GM19372 (cell line): ENCODE data around the gene PMIS2.

Experiments
- ATAC-seq: cut with Tn5 transposase; IDR thresholded peaks from one replicate; pipeline ENCODE4 v1.9.1; 2021; ENCODE audit warnings: mild to moderate bottlenecking, low read depth, moderate library complexity; ENCODE audit not compliant: unreplicated experiment

PMIS2 gene

DNA sequence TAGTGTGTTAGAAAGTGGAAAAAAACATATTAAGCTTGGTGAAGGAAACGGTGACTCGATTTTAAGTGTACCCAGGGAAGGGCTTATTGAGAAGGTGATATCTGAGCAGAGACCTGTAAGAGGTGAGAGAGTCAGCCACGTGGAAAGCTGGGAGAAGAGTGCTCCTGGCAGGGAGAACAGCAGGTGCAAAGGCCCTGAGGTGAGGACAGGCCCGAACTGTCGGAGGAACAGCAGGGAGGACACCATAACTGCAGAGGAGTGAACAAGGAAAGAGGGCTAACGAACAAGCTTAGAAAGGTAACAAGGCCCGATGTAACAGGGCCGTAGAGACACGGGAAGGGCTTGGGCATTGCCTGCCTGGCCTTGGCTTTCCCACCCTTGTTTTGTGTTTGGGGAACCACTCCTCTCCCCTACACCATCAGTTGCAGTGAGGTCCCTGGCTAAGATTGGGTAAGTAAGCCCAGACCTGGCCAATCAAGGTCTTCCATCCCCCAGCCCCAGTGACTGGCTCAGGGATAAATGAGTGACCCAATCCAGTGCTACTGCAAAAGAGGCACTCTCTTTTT, 29.9 kb upstream of the PMIS2 start:
- no peak for ATAC-seq

- no peak for ATAC-seq
Measured at GRCh38 chr19:35556846-35557538, 29.0 kb upstream of the PMIS2 start.

DNA sequence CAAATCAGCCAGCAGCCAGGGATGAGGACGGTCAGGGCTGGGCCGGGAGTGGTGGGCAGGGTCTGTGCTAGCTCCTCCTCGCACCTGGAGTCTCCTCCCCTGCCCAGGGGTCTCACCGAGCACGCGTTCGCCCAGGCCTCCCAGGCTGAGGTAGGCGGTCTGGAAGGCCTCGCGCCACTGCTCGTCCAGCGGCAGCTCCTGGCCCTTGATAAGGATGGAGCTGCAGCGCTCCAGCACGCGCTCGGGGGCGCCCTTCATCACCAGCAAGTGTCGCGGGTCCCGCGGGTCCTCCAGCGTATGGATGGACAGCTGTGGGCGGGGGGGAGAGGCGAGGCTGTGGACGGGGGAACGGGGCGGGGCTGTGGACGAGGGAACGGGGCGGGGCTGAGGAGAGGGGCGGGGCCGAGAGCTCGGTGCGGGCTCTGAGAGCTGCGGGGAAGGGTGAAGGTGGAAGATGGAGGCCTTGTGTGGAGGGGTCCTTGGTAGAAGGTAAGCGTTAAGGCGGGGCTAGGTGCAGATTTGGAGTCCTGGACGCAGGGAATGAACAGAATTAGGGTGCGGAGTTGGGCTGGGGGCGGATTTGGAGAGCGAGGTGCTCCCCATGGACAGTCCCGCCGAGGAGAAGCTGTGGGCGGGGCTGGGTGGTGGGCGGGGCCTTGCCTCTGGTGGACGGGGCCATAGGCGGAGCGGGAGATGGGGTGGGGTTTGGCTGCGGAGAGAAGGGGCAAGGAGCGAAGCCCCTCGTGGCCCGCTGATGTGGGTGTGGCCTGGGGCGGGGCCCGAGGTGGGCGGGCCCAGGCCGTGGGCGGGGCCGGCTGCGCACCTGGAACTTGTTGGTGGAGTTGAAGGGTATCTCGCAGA, 28.2 kb upstream of the PMIS2 start:
- ATAC-seq: no peak

- ATAC-seq: no peak
Measured at GRCh38 chr19:35558400-35559280, 27.3 kb upstream of the PMIS2 start.

GRCh38 chr19:35559281-35559659, 26.7 kb upstream of the PMIS2 start:
- no peak for ATAC-seq

GRCh38 chr19:35559781-35560180, 26.2 kb upstream of the PMIS2 start:
- no peak for ATAC-seq

- ATAC-seq: no peak
Measured at GRCh38 chr19:35560271-35560670, 25.7 kb upstream of the PMIS2 start.

DNA sequence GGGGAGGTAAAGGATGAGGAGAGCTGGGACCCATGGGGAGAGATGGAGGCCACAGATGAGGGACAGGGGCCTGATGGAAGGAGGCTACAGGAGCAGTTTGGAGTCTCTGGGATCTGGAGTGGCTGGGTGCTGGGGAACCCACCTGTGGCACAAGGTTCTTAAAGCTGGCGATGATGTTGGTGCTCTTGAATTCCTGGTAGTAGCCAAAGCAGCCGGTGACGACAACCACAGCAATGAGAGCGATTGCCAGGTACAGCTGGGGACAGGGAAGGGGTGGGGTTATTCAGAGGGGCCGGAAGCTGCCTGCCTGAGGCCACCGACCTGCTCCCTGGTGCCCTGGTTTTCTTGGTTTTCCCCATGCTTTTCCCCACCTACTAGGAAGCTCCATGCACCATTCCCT, 25.3 kb upstream of the PMIS2 start:
- no peak for ATAC-seq

- ATAC-seq: no peak
Measured at GRCh38 chr19:35561436-35561835, 24.5 kb upstream of the PMIS2 start.

- no peak for ATAC-seq
Measured at GRCh38 chr19:35562336-35562735, 23.6 kb upstream of the PMIS2 start.

- ATAC-seq: no peak
Measured at GRCh38 chr19:35562776-35563175, 23.2 kb upstream of the PMIS2 start.

GRCh38 chr19:35563207-35563829, 22.7 kb upstream of the PMIS2 start, which contains the start of gene ATP4A:
TSS of gene ATP4A (minus strand) at chr19:35563658. CDS start at chr19:35563629, 29 bp downstream.
- no peak for ATAC-seq

GRCh38 chr19:35565016-35565856, 20.7 kb upstream of the PMIS2 start:
- no peak for ATAC-seq

GRCh38 chr19:35566738-35567137, 19.2 kb upstream of the PMIS2 start:
- no peak for ATAC-seq

DNA sequence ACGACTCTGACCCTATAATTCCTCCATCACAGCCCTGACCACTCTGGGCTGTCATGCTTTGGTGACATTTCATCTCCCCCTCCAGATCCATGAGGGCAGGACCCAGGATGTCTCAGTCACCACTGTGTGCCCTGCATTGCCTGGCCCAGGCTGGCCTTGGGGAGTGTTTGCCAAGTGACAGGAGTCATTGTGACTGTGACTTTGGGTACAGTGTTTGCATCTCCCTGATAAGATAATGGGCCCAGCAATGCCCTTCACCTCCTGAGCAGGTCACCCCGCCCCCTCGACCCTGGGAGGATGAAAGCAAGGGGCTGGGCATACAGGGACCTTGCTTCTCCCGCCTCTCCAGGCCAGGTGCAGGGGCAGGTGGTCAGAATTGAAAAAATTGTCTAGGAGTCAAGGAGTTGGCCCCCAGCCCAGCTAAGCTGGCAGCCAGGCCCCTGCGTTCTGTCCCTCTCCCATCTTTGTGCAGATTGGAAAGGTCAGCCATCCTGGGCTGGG, 16.6 kb upstream of the PMIS2 start:
- ATAC-seq: no peak

- ATAC-seq: no peak
Measured at GRCh38 chr19:35571406-35571965, 14.5 kb upstream of the PMIS2 start.

DNA sequence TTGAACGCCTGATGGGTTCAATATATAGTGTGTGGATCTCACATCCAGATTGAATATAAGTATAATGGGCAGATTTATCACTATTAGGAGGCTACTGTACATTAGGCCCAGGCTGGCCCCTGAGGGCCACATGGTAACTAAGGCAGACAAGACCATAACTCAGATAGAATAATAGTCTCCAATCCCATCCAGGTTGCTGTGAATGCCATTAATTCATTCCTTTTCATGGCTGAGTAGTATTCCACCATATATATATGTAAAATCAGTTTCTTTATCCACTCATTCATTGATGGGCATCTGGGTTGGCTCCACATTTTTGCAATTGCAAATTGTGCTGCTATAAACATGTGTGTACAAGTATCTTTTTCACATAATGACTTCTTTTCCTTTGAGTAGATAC, 8.1 kb upstream of the PMIS2 start:
- no peak for ATAC-seq

DNA sequence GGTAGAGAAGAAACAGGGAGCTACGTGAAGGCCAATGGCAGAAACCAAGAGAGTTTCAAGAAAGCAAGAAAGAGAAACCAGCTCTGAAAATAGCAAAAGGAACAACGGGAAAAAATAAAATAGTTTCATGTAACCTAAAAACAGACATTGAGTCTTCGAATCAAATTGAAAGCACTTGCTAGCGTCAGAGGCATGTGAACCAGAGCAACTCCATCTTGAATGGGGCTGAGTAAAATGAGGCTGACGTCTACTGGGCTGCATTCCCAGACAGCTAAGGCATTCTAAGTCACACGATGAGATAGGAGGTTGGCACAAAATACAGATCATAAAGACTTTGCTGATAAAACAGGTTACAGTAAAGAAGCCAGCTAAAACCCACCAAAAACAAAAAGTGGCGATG, 7.3 kb upstream of the PMIS2 start:
- ATAC-seq: no peak

DNA sequence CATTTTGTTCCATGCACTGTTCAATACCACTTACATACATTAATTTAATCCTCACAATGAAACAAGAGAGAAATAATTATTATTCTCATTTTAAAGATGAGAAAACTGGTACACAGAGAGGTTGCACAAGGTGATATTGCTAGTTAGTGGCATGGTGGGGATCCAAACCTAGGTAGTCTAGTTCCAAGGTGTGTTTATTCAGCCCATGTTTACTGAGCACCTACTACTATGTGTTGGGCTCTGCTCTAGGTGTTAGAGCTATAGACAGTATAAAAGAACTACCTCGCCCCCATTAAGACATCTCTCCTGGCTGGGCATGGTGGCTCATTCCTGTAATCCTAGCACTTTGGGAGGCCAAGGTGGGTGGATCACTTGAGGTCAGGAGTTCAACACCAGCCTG, 3.2 kb upstream of the PMIS2 start:
- ATAC-seq: no peak
